ENCODE results near the gene ASCC2.
"Not testable (repeated sequence)": the region's sequence is repeated elsewhere in the genome, so short reads cannot be mapped to it uniquely, and the experiment has no call there.

ASCC2 gene

GRCh38 chr22:29855611-29856181 lies 17.6 kb upstream of the ASCC2 start:
- no peak for DNase-seq (ENCODE audit: low read depth, low spot score)

DNA sequence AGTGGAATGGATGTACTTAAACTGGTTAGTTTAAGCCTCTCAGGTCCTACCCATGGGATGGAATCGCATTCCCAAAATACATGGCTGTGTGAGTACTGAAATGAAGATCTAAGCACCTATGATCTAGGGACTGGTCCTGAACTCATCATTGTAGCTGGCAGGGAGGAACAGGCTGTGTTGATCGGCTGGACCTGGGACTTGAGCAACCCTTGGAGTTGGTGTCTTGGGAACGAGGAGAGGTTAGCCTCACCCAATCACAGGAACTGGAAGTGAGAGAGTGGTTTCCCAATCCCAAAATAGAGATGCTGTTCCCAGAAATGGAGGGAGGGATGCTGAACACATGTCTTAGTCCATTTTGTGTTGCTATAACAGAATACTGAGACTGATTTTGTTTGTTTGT lies 16.4 kb upstream of the ASCC2 start:
- DNase-seq (ENCODE audit: low read depth, low spot score) = no peak

- DNase-seq (ENCODE audit: low read depth, low spot score) = no peak
Measured at GRCh38 chr22:29848111-29848510, 10.0 kb upstream of the ASCC2 start.

DNA sequence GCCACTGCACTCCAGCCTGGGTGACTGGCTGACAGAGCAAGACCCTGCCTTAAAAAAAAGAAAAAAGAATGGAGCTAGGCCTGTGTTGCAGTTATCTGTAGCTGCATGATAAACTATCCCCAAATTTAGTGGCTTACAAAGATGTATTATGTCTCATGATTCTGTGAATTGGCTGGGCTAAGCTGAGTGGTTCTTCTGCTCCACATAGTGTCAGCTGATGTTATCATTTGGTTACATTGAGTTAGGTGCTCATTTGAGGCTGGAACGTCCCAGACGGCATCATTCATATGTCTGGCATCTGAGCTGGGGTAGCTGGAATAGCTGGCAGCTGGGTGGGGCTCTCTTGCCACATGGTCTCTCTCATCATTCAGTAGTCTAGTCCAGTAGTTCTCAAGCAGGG lies 8.2 kb upstream of the ASCC2 start:
- no peak for DNase-seq (ENCODE audit: low read depth, low spot score)

GRCh38 chr22:29842740-29843139 lies 4.7 kb upstream of the ASCC2 start:
- no peak for DNase-seq (ENCODE audit: low read depth, low spot score)

DNA sequence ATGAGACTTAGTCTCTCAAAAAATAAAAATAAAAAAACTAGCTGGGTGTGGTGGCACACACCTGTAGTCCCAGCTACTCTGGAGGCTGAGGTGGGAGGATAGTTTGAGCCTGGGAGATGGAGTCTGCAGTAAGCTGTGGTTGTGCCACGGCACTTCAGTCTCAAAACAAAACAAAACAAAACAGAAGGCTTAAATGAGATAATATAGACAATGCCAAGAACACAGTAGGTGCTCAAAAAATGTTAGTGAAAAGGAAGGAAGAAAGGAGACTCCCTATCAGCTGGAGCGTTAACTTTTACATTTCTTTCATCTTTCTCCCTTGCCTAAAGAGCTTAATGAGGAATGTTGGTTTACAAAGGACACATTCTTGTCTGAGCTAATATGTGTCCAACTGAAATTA lies 4.1 kb upstream of the ASCC2 start:
- DNase-seq (ENCODE audit: low read depth, low spot score) = no peak

- no peak for DNase-seq (ENCODE audit: low read depth, low spot score)
Measured at GRCh38 chr22:29840498-29840897, 2.4 kb upstream of the ASCC2 start.

DNA sequence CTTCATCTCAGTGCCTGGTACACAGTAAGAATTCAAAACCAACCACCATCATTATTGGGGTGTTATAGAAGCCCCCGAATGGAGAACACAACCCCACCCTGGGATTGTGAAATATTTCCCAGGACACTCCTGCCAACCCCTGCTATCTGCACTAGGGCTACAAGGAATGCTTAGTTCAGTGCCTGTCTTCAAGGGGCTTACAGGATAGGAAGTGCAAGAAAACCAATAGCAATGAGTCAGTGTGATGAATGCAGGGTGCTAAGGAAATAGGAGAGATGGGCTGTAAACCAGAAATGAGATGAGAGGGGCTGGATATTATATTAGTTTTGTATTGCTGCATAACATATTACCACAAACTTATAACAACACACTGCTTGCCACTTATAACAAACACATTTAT lies 965 bp upstream of the ASCC2 start:
- no peak for DNase-seq (ENCODE audit: low read depth, low spot score)

DNA sequence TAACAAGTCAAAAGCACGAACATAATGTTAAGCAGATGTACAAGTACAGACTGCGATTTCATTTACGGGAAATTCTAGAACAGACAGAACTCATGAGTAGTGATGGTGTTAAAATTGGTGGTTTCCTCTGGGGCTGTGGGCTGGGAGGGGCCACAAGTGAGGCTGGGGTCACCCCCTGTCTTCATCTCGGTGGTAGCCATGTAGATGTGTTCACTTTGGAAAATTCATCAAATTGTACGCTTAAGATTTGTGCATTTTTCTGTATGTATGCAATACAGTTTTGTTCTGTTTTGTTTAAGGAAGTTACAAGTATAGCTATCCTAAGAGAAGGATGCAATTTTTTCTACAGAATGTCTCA lies 504 bp upstream of the ASCC2 start:
- DNase-seq (ENCODE audit: low read depth, low spot score) = no peak

- not testable (repeated sequence) for DNase-seq (ENCODE audit: low read depth, low spot score)
Measured at GRCh38 chr22:29836791-29837370, 1.2 kb downstream of the ASCC2 start.

- no peak for DNase-seq (ENCODE audit: low read depth, low spot score)
Measured at GRCh38 chr22:29834046-29834445, 4.0 kb downstream of the ASCC2 start.

DNA sequence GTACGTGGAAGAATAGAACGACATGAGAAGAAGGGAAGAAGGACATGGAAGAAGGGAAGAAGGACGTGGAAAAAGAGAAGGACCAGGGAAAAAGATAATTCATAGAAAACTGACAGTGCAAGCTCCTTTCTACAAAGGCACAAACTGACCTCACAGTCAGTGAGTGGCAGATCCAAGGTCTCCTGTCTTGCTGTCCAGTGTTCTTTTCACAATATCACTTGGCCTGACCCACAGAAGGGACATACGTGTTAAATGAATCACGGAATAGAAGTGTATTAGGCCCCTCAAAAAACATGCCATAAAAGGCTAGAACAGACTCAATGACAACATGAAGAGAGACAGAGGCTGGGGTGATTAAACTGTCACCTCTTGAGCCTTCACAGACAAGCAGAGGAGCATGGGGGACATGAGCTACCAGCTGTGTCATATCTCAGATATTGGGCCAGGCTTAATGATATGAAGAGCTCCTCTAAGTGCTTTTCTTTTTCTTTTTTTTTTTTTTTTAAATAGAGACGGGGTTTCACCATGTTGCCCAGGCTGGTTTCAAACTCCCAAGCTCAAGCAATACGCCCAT lies 4.6 kb downstream of the ASCC2 start:
- no peak for DNase-seq (ENCODE audit: low read depth, low spot score)

GRCh38 chr22:29831958-29832357 lies 6.1 kb downstream of the ASCC2 start:
- no peak for DNase-seq (ENCODE audit: low read depth, low spot score)

- no peak for DNase-seq (ENCODE audit: low read depth, low spot score)
Measured at GRCh38 chr22:29831186-29831921, 6.7 kb downstream of the ASCC2 start.

DNA sequence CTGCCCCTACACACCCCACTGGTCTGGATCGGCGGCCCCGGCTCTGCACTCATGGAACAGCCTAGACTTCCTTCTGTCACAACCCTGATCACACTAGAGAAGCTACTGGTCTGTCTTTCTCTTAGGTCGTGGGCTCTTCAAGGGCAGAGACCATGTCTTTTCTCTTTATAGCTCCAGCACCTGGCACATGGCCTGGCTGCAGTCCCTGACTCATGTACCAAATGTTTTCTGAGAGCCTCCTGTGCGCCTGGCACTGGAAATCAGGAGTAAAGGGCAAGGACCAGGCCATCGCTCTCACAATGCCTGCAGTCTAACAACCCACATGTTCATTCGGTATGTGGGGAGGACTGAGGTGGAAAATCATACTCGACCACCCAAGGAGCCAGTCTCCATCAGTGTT lies 7.5 kb downstream of the ASCC2 start:
- no peak for DNase-seq (ENCODE audit: low read depth, low spot score)

DNA sequence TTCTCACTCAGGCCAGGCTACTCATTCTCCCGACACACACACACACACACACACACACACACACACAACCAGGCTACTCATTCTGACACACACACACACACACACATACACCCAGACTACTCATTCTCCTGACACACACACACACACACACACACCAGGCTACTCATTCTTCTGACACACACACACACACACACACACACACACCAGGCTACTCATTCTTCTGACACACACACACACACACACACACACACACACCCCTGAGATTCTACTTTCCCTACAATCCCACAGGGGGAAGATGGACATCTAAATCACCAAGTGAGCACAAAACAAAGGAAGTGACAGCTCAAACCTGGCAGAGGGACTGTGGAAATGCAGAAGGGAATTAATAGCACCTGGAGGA lies 10.3 kb downstream of the ASCC2 start:
- not testable (repeated sequence) for DNase-seq (ENCODE audit: low read depth, low spot score)

- no peak for DNase-seq (ENCODE audit: low read depth, low spot score)
Measured at GRCh38 chr22:29827091-29827490, 11.0 kb downstream of the ASCC2 start.

GRCh38 chr22:29825578-29825977 lies 12.5 kb downstream of the ASCC2 start:
- DNase-seq (ENCODE audit: low read depth, low spot score) = no peak

DNA sequence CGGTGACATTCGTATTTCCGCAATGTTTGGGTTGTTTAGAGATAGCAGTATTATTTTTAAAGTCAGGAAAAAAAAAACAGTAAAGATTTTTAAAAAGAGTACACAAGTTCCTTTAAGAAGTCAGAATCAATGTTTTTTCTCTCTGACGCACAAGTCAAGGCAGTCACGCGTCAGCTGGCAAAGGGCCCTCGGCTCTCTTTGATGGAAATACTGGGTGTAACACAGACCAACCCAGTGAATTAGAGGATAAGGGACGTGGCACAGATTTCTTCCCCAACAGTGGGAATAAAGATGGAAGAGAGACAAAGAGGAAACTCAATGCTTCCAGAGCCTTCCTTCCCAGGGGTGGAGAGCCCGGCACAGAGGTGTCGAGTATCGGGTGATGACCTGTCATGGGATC lies 13.4 kb downstream of the ASCC2 start:
- DNase-seq (ENCODE audit: low read depth, low spot score) = no peak

DNA sequence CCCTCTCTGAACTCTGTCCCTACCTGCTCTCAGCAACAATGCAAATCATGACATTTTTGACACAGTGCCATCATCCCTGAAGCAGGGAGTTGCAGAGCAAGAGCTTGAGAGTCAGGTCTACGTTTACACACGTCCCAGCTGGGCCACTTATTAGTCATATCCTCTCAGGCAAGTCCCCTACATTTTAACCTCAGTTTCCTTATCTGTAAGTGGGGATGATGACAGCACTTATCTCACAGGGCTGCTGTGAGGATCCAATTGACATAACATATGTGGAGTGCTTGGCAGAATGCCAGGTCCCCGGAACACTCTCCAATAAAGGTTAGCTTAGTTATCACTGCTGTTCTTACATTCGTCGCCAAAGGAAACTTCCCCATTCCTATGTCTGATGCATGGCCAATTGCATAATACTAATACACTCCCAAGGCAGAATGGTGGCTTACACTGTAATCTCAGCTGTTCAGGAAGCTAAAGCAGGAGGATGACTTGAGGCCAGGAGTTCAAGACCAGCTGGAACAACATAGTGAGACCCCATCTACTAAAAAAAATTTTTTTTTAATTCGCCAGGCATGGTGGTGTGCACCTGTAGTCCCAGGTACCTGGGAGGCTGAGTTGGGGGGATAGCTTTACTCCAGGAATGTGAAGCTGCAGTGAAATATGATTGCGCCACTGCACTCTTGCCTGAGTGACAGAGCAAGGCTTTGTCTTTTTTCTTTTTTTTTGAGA lies 16.6 kb downstream of the ASCC2 start:
- no peak for DNase-seq (ENCODE audit: low read depth, low spot score)

DNA sequence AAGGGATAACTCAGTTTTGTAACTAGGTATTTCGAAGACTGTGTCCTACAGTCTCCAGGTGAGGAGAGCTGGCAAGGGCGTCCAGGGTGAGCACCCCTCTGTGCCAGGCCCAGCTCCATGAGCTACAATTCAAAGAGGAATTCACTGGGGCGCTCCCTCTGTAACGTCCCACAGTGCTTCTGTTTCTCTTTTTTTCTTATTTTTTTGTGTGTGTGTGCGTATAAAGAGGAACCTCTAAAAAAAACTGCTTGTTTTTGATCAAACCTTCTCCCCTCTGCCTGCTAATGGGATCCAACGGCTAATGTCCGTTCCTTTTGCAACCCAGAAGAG lies 17.1 kb downstream of the ASCC2 start:
- DNase-seq (ENCODE audit: low read depth, low spot score) = no peak

GRCh38 chr22:29819501-29819900 lies 18.6 kb downstream of the ASCC2 start:
- no peak for DNase-seq (ENCODE audit: low read depth, low spot score)

- DNase-seq (ENCODE audit: low read depth, low spot score) = no peak
Measured at GRCh38 chr22:29817724-29818123, 20.4 kb downstream of the ASCC2 start.
